ENCODE data around the gene NID1. TPM values are rescaled to one million over a fixed set of nuclear protein-coding genes. Genes with fewer than 3 reads are reported as not detected.

The NID1 gene
- total and polyA plus RNA-seq, 2 of the 4 experiments (the other 2 are of a cell fraction): 21.9 to 83.3 TPM

GRCh38 chr1:236052232-236052993, 12.5 kb downstream of the NID1 start:
- no peak for ATAC-seq (ENCODE audit: low read depth)
- H3K4ac ChIP-seq (ENCODE audit: low read depth, low read length): no peak overlapping the region
- H3K56ac ChIP-seq (ENCODE audit: extremely low read depth, insufficient read depth, low read length): no peak overlapping the region
- no peak for TF ChIP-seq USF2 (IDR thresholded peaks at IDR 0.05; ENCODE audit: low read depth, low read length)
- TF ChIP-seq BHLHE40 (IDR thresholded peaks at IDR 0.05; ENCODE audit: low read depth, low read length): no peak
- intact Hi-C loops (cut with micrococcal nuclease): loop anchor here (5.0 kb wide), 1 partner anchor 560 kb away; no protein-coding TSS in a partner anchor
- no peaks in the 10 kb centered on the region for H3K27me3 ChIP-seq (ENCODE audit: control insufficient read depth, insufficient read depth, low read length)
- no peak overlapping the region for H3K4me3 ChIP-seq (ENCODE audit: insufficient read depth, low read depth, low read length)
- no peak overlapping the region for H3K23ac ChIP-seq (ENCODE audit: low read depth, low read length)
- no peaks in the 10 kb centered on the region for H3K9me3 ChIP-seq (ENCODE audit: control insufficient read depth, insufficient read depth, low read length)
- dilution Hi-C loops (cut with HindIII; ENCODE audit: low sequenced_read_pairs, unreplicated experiment): no loop called here
- no peak overlapping the region for H2AFZ ChIP-seq (replicated peaks; ENCODE audit: low read length, poor library complexity)
- H2BK120ac ChIP-seq (ENCODE audit: low read depth, low read length): no peak overlapping the region
- no peak overlapping the region for H3K18ac ChIP-seq (ENCODE audit: low read depth, low read length)
- H3K9me1 ChIP-seq (ENCODE audit: insufficient read depth, low read length): no peaks in the 10 kb centered on the region; the same call in 1 of the 2 replicates
- 0 out of 2 replicates have a peak overlapping the region, but pooled peaks have one; percentile 42 for H4K5ac ChIP-seq (ENCODE audit: low read depth, low read length)
- BruUV-seq (replicated peaks): no TSS peak
- H2AK5ac ChIP-seq (ENCODE audit: low read depth, low read length): no peak overlapping the region
- H3K79me1 ChIP-seq (ENCODE audit: low read depth in 1 of 2, low read length in 2 of 2): peaks cover 11 to 49% of the 10 kb centered on the region in 2 experiments; a peak in 3 of 4 replicates
- peaks cover 11% of the 10 kb centered on the region for H3K4me1 ChIP-seq (ENCODE audit: control insufficient read depth, insufficient read depth, low read length)
- WGBS, 2 experiments (ENCODE audit: extremely low coverage in 2 of 2, insufficient read length in 1 of 2): no CpG with 5 or more reads among the region's 12 CpGs
- H4K8ac ChIP-seq (ENCODE audit: low read depth in 2 of 2, low read length in 2 of 2): no peak overlapping the region
- H3K36me3 ChIP-seq (ENCODE audit: control insufficient read depth, insufficient read depth, low read length): peaks cover 4% of the 10 kb centered on the region
- H2BK5ac ChIP-seq (ENCODE audit: low read depth, low read length, poor library complexity, severe bottlenecking): no peak overlapping the region
- in situ Hi-C loops (cut with MboI; ENCODE audit: low sequenced_read_pairs): no loop called here
- no peak overlapping the region for H4K91ac ChIP-seq (ENCODE audit: insufficient read depth, low read depth, low read length)
- H3K9ac ChIP-seq (ENCODE audit: low read depth, low read length): no peak overlapping the region
- ChIA-PET POLR2A (ENCODE audit: unreplicated experiment) (no interaction called here), CTCF (interaction anchor here (0.9 kb wide), 1 partner anchor 11 kb away, joined by 3 read pairs; no protein-coding TSS in a partner anchor)
- DNase-seq: no peak
- no peak overlapping the region for H3K27ac ChIP-seq (ENCODE audit: insufficient read depth, low read length)
- no peak overlapping the region for H2BK20ac ChIP-seq (ENCODE audit: low read depth, low read length)
- peak overlapping the region; percentile 16 for H3K4me2 ChIP-seq (ENCODE audit: low read depth, low read length)
- no peak overlapping the region for H2BK15ac ChIP-seq (ENCODE audit: low read depth, low read length)
- 0 out of 2 replicates have a peak, but pooled peaks cover 3% of the 10 kb centered on the region for H4K20me1 ChIP-seq (ENCODE audit: insufficient read depth, low read length)
- H2AK9ac ChIP-seq (replicated peaks; ENCODE audit: low read depth, low read length, poor library complexity): no peak overlapping the region
- H3K14ac ChIP-seq (replicated peaks; ENCODE audit: low read depth, low read length): no peak overlapping the region
